Occipital lobe (tissue), 2 donors: ENCODE results near the gene CLN5. TPM values are rescaled to one million over a fixed set of nuclear protein-coding genes. Genes with fewer than 3 reads are reported as not detected.

Experiments used
- DNase-seq: peaks from one replicate; lab custom pipeline; 2025; lab: John Stamatoyannopoulos, UW
- total RNA-seq: library from RNA; depleted of rRNA; stranded (reverse); fragments of >200 nt; gene quantifications from one replicate; pipeline ENCODE4 v1.2.3, GENCODE V29; 2014

The CLN5 gene
- total RNA-seq, 1 donor from 2014 or later: 27.8 TPM

DNA sequence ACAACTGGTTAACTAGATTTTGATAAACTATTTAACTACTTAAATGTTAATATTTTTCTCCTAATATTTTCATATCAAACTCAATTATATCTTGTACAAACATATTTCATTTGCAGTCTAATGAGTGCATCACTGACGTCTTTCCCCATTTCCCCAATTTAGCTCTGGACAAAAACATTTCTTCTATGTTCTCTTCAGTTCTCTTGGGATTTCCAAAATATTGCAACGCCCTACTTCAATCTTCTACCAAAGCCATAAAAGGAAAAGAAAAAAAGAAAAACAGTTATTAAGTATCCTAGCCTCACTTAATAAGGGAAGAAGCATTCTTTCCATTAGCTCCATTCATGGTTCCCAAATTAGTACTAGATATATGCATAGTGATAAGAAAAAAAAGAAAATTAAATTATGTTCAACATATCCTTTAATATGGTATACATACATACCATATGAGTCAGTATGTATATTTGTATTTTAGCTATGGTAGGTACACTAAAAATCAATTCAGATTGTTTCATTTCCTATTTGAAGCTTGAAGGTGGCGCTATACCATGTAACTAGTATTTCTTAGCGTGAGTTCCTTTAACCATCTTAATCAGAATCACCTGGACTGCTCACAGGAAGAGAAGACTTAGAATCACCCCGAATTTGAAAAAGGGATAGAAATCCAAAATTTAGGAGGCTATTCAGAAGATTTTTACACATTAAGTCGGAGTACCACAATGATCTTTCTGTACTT lies 25.2 kb downstream of the CLN5 start:
- DNase-seq: no peak

DNA sequence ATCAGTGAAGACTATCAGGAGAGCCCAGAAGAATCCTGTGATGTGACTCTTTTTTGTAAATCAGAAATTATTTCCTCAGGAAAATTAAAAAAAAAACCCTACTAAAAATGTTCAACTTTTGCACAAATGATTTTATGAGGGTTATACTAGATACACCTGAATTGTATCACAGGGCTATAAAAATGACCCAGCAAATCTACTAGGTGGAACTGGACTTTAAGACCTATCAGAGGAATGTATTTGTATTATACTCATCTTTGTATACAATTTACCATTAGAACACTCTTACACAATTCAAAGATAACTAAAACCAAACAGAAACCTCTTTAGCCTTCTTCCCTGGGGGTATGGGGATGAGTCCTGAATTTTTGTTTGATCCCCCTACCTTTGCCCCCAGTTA lies 27.9 kb downstream of the CLN5 start:
- DNase-seq: no peak

GRCh38 chr13:77022341-77022740 lies 30.5 kb downstream of the CLN5 start:
- no peak for DNase-seq

- DNase-seq: peak; percentile 56
These were observed 34.5 kb downstream of the CLN5 start for GRCh38 chr13:77026255-77026860.

GRCh38 chr13:77026861-77027621 lies 35.2 kb downstream of the CLN5 start, which contains the start of gene FBXL3:
TSS of gene FBXL3 (minus strand) at chr13:77027159. CDS start at chr13:77021860, 5,299 bp downstream.
- peak; percentile 82 for DNase-seq

DNA sequence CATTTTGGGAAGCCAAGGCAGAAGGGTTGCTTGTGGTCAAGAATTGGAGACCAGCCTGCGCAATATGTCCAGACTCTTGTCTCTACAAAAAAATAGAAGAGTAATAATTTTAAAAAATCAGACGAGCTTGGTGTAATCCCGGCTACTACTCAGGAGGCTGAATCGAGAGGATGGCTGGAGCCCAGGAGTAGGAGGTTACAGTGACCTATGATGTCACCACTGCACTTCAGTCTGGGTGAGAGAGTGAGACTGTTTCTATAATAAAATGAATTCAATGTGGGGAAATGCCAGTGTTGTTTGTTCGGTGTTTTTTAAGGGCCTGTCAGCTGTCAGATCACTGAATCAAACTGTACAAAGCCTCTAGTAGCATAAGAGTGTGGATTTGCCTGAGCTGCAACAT lies 36.3 kb downstream of the CLN5 start:
- DNase-seq: no peak

DNA sequence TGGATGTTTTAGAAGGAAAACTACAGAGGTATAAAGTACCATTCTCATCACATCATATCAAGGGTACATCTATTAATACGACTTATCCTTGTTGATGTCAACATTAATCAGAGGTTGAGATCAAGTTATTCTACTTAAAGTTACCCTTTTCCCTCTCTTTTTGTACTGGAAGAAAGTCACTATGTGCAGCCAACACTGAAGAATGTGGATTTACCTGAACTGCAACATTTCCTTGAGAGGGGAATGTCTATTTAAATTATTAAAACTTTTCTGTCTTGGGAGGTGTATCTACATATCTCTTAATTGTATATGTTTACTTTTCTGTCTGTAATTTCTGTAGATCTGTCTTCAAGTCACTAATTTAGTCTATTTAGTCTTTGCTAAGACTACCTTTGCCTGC lies 37.6 kb downstream of the CLN5 start:
- no peak for DNase-seq

DNA sequence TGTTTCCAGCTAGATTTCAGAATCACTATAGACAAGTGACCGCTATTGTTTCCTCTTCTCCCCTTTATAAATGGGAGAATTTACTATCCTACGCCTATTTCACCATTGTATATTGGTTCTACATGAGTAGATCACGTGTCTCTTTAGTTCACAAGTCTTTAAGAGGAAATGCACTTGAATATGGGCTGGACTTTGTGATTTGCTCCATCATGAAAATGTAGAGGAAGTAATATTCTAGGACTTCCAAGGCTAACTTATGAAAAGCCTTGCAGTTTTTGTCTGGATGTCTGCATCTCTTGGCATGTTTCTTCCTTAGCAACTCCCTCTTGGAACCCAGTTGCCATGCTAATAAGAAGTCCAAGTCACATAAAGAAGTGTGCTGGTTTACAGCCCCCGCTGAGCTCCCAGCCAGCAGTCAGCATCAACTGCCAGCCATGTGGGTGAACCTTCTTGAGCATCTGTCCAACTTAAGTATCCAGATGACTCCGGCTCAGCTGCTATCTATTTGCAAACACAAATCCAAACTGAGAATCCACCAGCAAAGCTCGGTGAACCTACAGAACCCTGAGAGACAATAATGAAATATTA lies 39.9 kb downstream of the CLN5 start:
- no peak for DNase-seq

GRCh38 chr13:77033717-77034302 lies 41.9 kb downstream of the CLN5 start:
- no peak for DNase-seq

DNA sequence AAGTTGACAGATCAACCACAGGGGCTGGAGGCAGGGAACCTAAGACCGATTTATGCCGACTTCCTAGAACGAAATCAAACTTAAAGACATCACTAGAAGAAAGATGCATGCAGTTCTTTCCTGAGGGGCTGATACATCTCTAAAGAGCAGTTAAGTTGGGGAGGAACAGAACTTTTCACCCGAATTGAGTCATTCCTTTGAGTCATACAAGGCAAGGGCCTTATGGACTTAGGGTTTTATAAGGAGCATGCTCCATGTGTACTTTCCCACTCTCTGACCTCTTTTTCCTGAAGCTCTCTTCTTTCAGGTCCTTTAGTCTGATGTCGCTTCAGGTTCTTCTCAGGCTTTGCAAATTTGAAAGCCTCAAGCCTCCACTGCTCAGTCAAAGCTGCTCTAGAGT lies 43.0 kb downstream of the CLN5 start:
- no peak for DNase-seq

GRCh38 chr13:77036279-77036678 lies 44.4 kb downstream of the CLN5 start:
- no peak for DNase-seq

GRCh38 chr13:77038907-77039480 lies 47.1 kb downstream of the CLN5 start:
- no peak for DNase-seq

GRCh38 chr13:77040076-77040475 lies 48.2 kb downstream of the CLN5 start:
- no peak for DNase-seq

DNA sequence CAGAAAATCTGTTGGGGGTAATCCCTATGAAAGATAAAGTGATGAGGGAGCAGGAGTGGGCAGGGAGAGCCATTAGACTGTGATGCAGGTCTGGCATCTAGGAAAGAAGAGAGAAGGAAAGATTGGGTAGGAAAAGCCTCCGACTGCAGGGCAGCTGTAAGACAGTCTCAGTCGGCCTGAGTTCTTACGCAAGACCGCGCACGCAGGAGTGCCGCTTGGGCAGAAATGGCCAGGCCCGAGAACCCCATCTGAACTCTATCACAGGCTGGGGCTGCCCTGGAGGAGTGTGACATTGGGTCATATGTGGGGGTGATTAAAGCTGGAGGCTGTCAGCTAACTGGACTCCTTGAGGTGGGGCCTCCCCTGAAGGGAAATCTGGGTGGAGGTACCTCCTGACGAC lies 49.0 kb downstream of the CLN5 start:
- no peak for DNase-seq

DNA sequence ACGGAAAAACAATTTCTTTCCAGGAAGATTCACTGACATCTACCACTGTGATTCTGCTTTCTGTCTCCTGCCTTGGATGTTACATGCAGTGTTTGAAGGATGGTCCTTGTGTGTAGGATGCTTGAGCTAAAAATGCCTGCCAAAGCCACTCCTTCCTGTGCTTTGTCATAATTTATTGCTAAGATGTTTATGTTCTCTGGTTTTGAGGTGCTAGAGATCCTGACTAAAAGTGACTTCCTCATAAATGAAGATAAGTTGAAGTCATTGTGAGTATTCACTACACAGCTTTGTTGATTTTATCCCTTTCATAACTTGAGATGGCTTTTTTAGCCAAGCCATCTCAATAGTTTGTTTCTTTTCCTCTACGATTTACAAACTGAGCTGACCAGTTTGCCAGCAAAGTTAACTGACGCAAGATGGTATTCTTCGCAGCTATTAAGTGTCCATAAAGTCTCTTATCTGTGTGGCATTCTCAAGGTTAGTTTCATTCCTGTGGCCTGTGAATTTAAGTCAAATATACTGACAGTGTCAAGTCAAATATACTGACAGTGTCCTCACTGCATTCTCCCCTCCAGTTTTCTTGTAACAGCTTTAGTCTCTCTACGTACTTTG lies 50.8 kb downstream of the CLN5 start:
- no peak for DNase-seq

GRCh38 chr13:77047649-77048343 lies 55.9 kb downstream of the CLN5 start:
- DNase-seq: no peak

DNA sequence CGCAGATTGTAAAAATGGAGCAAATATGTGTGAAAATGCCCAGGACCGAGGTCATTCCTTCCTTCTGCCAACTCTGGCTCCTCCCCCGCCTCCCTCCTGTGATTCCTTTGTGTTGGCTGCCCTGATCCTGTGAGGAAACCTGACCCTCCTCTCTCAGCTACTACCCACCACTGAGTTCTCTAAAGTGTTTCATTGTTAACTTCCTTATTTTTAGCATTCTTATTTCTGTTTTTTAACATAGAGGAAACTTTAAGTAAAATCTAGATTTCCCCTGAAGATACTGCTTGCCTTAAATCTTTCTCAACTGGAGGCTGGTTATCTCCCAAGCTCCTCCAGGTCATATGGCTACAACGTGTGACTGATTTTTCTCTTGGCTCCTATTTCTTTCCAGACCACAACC lies 56.8 kb downstream of the CLN5 start:
- DNase-seq: no peak

- no peak for DNase-seq
These were observed 61.3 kb downstream of the CLN5 start for GRCh38 chr13:77053192-77053591.
